ENCODE measurements around the gene NGFR. TPM values are rescaled to one million over a fixed set of nuclear protein-coding genes. Genes with fewer than 3 reads are reported as not detected.

NGFR gene
- total RNA-seq, 1 donor from 2014 or later: 334 TPM

- Mint-ChIP-seq H3K27me3 (ENCODE audit: low read depth) (peaks cover 43% of the 10 kb centered on the region), H3K4me1 (peaks cover 64% of the 10 kb centered on the region), H3K27ac (ENCODE audit: unreplicated experiment) (peak overlapping the region; percentile 29), H3K4me3 (peak overlapping the region; percentile 26), H3K36me3 (ENCODE audit: low read depth) (no peaks in the 10 kb centered on the region), H3K9me3 (no peaks in the 10 kb centered on the region)
- peak; percentile 23 for DNase-seq (ENCODE audit: low read depth, low spot score)
- no peak for TF ChIP-seq CTCF (conservative IDR thresholded peaks at IDR 0.05)
These were observed 23.9 kb upstream of the NGFR start for GRCh38 chr17:49471089-49471683.

GRCh38 chr17:49471769-49472168 is 23.3 kb upstream of the NGFR start:
- Mint-ChIP-seq H3K4me1 (peaks cover 64% of the 10 kb centered on the region), H3K9me3 (no peaks in the 10 kb centered on the region), H3K27me3 (ENCODE audit: low read depth) (peaks cover 43% of the 10 kb centered on the region), H3K27ac (ENCODE audit: unreplicated experiment) (no peak overlapping the region), H3K4me3 (peak overlapping the region; percentile 26), H3K36me3 (ENCODE audit: low read depth) (no peaks in the 10 kb centered on the region)
- DNase-seq (ENCODE audit: low read depth, low spot score): no peak
- no peak for TF ChIP-seq CTCF (conservative IDR thresholded peaks at IDR 0.05)

- Mint-ChIP-seq H3K27me3 (ENCODE audit: low read depth) (peaks cover 43% of the 10 kb centered on the region), H3K4me1 (peaks cover 70% of the 10 kb centered on the region), H3K4me3 (peak overlapping the region; percentile 71), H3K9me3 (no peaks in the 10 kb centered on the region), H3K27ac (ENCODE audit: unreplicated experiment) (no peak overlapping the region), H3K36me3 (ENCODE audit: low read depth) (no peaks in the 10 kb centered on the region)
- DNase-seq (ENCODE audit: low read depth, low spot score): peak; percentile 34
- TF ChIP-seq CTCF (conservative IDR thresholded peaks at IDR 0.05): no peak
These were observed 22.6 kb upstream of the NGFR start for GRCh38 chr17:49472527-49472926.

GRCh38 chr17:49473900-49474751 is 21.0 kb upstream of the NGFR start:
- Mint-ChIP-seq H3K27me3 (ENCODE audit: low read depth) (peaks cover 44% of the 10 kb centered on the region), H3K27ac (ENCODE audit: unreplicated experiment) (no peak overlapping the region), H3K4me3 (peak overlapping the region; percentile 27), H3K4me1 (peaks cover 66% of the 10 kb centered on the region), H3K9me3 (no peaks in the 10 kb centered on the region), H3K36me3 (ENCODE audit: low read depth) (no peaks in the 10 kb centered on the region)
- no peak for DNase-seq (ENCODE audit: low read depth, low spot score)
- TF ChIP-seq CTCF (conservative IDR thresholded peaks at IDR 0.05): no peak

GRCh38 chr17:49477709-49478108 is 17.4 kb upstream of the NGFR start:
- no peak for DNase-seq (ENCODE audit: low read depth, low spot score)
- Mint-ChIP-seq H3K27ac (ENCODE audit: unreplicated experiment) (no peak overlapping the region), H3K36me3 (ENCODE audit: low read depth) (no peaks in the 10 kb centered on the region), H3K4me1 (peaks cover 61% of the 10 kb centered on the region), H3K9me3 (no peaks in the 10 kb centered on the region), H3K27me3 (ENCODE audit: low read depth) (peaks cover 30% of the 10 kb centered on the region), H3K4me3 (no peak overlapping the region)
- TF ChIP-seq CTCF (conservative IDR thresholded peaks at IDR 0.05): no peak

All from neural crest cell (in vitro differentiated cells).